GM19023 (cell line): ENCODE measurements around the gene RAD51B.

Experiments
- ATAC-seq: cut with Tn5 transposase; IDR thresholded peaks from one replicate; pipeline ENCODE4 v1.9.1; 2021; ENCODE audit warnings: mild to moderate bottlenecking, moderate library complexity; ENCODE audit not compliant: unreplicated experiment

RAD51B gene

DNA sequence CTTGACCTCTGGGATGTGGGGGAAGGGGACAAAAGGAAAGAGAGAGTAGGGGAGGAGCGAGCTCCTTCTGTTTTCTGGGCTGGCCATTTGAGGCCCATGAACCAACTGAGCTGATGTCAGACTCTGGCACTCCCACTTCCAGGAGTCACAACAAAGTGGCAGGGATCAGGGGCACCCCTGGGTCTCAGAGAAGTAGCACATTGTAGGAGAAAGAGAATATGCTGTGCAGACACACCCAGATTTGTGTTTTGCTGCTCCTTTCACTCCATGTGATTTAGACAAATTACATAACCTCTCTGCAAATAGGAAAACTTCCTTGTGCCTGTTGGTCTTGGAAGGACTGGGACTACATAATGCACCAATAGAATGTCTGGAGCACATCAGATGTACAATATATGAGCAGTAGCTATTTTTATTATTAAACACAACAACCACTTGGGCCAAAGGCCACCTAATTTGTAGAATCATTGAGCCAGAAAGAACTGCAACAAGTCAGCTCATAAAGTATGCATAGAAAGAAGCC is 707.8 kb downstream of the RAD51B start:
- no peak for ATAC-seq

DNA sequence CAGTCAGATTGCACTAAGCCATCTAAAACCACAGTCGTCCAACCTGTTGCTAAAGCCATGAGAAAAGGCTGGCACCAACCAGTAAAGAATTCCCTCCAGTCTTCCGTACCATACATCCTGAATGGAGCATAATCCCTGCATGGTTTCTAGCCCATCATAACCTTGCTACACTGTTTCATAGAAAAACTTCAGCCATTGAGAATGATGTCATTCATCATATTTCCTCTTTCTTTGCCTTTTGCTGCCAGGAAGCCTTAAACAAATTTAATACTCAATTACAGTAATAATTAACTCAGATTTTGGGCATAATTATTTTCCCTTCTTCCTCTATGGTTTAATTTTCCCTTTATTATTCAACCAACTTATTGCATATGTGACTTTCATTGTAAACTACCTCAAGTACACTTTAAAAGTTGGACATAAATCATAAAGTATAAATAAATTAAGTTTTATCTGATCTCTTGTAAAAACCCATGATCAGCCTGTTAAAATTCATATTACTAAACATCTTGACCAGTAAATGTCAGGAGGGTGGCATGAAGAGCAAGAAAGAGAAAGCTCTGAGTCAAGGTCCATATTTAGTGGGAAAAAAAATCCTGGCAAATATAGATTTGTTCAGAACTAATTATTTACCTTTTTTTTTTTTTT is 708.6 kb downstream of the RAD51B start:
- no peak for ATAC-seq

DNA sequence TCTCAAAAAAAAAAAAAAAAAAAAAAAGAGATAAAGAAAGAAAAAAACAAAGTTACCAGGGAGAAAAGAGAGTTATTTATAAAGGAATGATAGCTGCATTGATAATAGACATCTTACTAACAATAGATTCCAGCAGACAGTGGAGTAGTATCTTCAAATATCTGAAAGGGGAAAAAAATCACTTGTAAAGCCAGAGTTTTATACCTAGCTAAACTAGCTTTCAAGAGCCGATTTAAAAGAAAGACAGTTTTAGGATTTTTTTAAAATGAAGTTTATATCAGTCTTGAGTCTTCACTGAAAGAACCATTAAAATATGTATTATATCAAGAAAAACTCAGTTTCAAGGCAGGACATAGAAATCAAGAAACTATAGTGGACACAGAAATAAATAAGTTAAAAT is 710.9 kb downstream of the RAD51B start:
- ATAC-seq: no peak

- ATAC-seq: no peak
Observed at GRCh38 chr14:68532496-68532895, 712.9 kb downstream of the RAD51B start.

DNA sequence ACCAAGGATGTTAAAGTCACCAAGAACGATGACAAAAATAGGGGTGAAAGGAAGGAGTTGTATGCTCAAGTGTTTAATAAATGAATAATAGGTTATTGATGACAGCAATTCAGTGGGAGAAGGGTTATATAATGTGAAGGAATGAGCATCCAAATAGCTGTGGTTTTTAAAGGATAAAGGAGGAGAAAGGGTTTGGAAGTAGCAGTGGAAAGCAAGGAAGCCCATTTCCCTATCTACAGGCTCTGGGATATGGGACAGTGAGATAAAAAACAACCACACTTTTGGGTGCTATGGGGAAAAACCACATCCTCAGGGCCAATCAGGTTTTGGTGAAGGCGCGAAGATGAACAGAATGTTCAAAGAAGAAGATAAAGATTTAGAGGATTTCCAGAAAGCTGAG is 714.7 kb downstream of the RAD51B start:
- ATAC-seq: no peak

DNA sequence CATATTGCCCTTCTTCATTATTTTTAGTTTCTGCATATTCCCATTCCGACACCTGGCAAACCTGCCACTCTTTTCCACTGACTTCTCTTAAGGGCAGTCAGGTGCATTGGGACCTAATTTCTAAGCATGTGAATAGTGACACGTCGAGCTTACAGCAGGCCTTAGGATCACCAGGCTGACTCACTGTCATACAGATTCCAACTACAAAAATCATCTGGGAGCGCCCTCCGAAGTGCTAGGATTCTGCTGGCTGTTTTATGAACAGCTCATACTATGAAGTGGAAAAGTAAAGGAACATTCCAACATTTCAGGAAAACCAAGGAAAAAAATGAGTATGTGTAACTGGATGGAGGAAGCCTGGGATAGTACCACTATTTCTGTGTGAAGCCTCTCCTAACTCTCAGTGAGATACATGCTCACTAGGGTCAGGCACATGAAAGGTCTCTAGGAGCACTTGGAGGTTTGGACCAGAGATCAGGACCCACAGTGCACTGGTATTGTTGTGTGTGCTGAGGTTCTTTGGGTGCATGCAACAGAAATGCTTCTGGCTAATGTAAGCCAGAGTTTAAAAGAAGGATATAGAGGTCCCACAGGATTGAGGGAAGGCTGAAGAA is 715.9 kb downstream of the RAD51B start:
- ATAC-seq: no peak

DNA sequence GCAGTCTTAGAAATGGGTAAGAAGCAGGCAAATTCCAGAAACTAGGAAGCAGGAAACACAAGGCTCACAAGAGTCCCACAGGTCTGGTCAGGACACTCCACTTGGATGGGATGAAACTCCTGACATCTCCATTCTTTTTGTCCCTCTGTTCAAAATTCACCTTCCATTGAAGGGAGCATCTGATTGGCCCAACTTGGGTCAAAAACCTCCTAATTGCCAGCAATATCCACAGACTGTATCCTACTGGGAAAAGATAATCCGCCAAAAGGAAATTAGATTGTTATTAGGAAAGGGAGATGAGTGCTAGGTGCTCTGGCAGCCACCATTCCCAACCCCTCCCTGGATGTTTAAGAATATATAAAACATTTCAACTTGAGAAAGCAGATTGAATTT is 716.4 kb downstream of the RAD51B start:
- ATAC-seq: no peak

- ATAC-seq: no peak
Observed at GRCh38 chr14:68538639-68539038, 719.1 kb downstream of the RAD51B start.

GRCh38 chr14:68539241-68539737 is 719.7 kb downstream of the RAD51B start:
- ATAC-seq: no peak

DNA sequence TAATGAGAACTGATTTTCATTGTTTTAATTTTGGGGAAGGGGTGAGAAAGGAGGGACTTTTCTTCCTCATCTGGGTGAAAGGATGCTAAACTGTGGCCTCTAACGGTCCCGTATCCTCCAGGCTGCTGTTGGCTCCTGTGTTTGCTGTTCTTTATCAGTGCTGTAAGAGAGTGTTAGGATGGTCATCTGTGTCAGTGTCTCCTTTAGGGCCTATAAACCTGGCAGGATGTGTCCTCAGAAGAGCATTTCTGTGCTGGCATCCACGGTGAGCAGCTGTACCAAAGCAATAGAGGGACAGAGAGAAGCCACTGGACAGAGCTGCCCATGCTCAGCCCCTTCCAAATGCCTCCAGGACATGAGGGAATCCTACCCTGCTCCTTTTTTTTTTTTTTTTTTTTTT is 720.2 kb downstream of the RAD51B start:
- ATAC-seq: no peak

- ATAC-seq: no peak
Observed at GRCh38 chr14:68541178-68541896, 721.8 kb downstream of the RAD51B start.

DNA sequence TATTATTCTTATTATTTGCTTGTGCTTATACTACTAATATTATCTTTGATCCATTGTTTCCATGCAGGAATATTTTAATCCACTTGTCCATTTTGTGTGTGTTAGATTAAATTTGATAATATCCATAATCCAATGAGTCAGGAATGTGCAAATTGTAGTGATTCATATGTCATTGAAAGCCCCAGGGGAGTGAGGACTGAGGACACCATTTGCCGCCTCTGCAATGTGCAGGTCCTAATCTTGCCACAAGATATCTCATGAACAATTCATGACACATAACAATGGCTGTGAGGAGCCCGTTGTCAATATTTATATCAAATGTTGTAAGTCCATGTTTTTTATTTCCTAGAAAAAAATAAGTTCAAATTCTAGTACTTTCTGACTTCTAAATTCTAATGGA is 722.8 kb downstream of the RAD51B start:
- no peak for ATAC-seq

- ATAC-seq: no peak
Observed at GRCh38 chr14:68543516-68543915, 723.9 kb downstream of the RAD51B start.

- no peak for ATAC-seq
Observed at GRCh38 chr14:68544081-68544892, 724.7 kb downstream of the RAD51B start.

DNA sequence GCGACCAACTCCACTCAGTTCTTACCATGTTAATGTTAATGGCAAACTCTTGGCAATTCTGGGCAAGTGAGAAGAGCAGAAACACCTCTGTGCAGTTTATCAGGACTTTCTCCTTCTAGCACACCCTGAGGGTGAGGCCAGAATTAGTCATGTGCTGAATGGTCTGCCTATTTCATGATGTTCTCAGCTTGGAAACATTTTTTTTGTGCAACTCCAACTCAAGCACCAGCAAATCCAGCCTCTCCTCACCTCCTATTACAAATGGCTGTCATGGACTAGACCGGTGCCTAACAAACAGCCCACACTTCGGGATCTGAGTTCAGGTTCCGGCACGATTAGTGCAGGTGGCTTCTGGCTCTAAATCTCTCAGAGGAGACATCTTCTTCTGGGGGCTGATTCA is 727.3 kb downstream of the RAD51B start:
- no peak for ATAC-seq

DNA sequence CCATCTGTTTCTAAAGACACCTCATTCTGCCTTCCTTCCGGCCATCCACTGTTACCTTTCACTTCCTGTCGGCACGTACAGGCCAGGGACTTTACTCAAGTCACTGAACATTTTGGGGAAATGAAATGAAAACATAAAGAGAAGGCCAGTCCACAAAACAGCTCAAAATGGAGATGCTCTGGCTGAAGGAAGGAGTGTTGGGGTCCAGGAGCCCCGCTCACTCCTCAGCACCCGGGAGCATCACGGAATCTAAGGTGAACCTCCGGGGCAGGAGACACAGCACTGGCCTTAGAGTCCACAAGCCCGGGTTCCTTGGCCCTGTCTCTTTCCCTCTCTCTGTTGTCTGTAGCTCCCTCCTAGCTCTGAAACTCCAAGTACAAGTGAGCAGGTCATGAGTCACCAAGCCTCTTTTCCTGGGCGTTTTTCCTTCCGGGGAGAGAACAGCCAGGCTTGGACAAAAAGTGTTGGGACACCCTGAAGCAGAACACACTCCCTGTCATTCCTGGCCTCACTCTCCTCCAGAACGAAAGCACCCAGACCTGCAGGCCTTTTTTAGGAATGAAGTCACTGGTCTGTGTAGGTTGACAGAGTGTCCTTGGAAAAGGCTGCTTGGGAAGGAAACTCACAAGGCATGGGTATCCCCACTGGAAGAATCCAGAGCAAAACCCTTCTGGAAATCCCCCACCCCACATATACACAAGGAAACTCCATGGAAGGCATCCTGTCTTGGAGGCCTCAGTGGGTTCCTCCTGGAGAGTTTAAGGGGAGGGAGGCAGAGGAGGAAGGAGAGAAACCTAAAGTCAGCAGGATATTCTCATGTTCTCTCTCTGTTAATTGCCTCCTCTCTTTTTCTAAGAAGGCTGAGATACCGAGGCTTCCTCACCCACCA is 728.0 kb downstream of the RAD51B start:
- ATAC-seq: no peak

GRCh38 chr14:68548194-68549076 is 728.9 kb downstream of the RAD51B start:
- no peak for ATAC-seq

GRCh38 chr14:68550338-68550715 is 730.7 kb downstream of the RAD51B start:
- ATAC-seq: no peak

DNA sequence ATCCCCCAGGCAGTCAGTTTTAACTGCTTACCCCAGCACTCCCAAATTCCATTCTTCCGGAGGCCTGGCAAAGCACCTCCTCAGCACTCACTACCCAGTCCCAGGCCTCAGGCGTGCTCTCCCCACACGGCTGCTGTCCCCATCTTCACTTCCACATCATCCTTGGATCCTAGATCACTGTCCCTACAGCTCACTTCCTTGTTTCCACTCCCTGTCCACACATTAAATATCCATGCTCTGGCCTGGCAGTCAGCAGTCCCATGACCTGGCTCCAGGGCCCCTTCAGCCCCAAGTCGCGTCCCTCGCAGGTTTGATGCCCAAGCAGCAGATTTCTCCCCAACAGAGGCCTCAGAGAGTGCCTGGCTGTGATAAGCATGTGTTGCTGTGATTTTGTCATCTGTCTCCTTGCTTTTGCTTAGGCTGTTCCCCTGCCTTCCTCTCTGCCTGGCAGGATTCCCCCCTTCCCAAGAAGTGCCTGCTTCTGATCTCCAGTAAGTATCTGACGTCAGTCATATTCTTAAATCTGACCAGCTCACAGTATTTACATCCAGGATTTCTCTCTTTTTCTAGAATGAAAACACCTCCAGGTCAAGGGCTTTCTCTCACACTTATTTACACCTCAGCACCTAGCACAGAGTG is 731.6 kb downstream of the RAD51B start:
- ATAC-seq: no peak
